Neural cell (in vitro differentiated cells): ENCODE results near the gene AK1.

Source experiments
- CTCF ChIP-seq: fragments of 450-650 bp; IDR thresholded peaks from 2 replicates; pipeline ENCODE4 v1.5.1; 2014; ENCODE audit warnings: antibody characterized with exemption, mild to moderate bottlenecking, moderate library complexity; ENCODE audit not compliant: poor library complexity, severe bottlenecking
- MXI1 ChIP-seq: fragments of 450-650 bp; conservative IDR thresholded peaks from 2 replicates; pipeline ENCODE4 v1.6.1; 2014; ENCODE audit warnings: antibody characterized with exemption, mild to moderate bottlenecking; ENCODE audit not compliant: poor library complexity, severe bottlenecking
- POLR2AphosphoS5 ChIP-seq: IDR thresholded peaks from 2 replicates; pipeline ENCODE4 v1.6.1; 2012
- SMC3 ChIP-seq: fragments of 450-650 bp; conservative IDR thresholded peaks from 2 replicates; pipeline ENCODE4 v1.6.1; 2014; ENCODE audit warnings: antibody characterized with exemption, mild to moderate bottlenecking, moderate library complexity; ENCODE audit not compliant: poor library complexity

- TF ChIP-seq SMC3 (no peak), CTCF (no peak), MXI1 (no peak), POLR2AphosphoS5 (no peak)
Measured at GRCh38 chr9:127893392-127893791, 15.9 kb upstream of the AK1 start.
